ENCODE data around the gene WDR20.

GRCh38 chr14:102092806-102093205 lies 46.9 kb upstream of the WDR20 start:
- TF ChIP-seq, protein P1, sequence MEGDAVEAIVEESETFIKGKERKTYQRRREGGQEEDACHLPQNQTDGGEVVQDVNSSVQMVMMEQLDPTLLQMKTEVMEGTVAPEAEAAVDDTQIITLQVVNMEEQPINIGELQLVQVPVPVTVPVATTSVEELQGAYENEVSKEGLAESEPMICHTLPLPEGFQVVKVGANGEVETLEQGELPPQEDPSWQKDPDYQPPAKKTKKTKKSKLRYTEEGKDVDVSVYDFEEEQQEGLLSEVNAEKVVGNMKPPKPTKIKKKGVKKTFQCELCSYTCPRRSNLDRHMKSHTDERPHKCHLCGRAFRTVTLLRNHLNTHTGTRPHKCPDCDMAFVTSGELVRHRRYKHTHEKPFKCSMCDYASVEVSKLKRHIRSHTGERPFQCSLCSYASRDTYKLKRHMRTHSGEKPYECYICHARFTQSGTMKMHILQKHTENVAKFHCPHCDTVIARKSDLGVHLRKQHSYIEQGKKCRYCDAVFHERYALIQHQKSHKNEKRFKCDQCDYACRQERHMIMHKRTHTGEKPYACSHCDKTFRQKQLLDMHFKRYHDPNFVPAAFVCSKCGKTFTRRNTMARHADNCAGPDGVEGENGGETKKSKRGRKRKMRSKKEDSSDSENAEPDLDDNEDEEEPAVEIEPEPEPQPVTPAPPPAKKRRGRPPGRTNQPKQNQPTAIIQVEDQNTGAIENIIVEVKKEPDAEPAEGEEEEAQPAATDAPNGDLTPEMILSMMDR (IDR thresholded peaks at IDR 0.05) = no peak
- TF ChIP-seq POLR2A (IDR thresholded peaks at IDR 0.05) = no peak
